H1 (cell line): ENCODE data around the gene PDIA5. TPM values are rescaled to one million over a fixed set of nuclear protein-coding genes. Genes with fewer than 3 reads are reported as not detected.

Source experiments
- CTCF ChIA-PET: fragments of 300-600 bp; sonication (Branson Sonifier 250); formaldehyde crosslinking; loops from one replicate; lab custom pipeline; 2021; ENCODE audit not compliant: partially characterized antibody; lab: Charles Lee
- POLR2A ChIA-PET: fragments of 300-600 bp; sonication (Branson Sonifier 250); formaldehyde crosslinking; loops from one replicate; lab custom pipeline; 2021; ENCODE audit warnings: inconsistent platforms; ENCODE audit not compliant: partially characterized antibody; lab: Charles Lee
- DNase-seq, 2 experiments: peaks; one replicate each; pipeline versions ENCODE4 v3.0.0 to v3.0.0-alpha.2; 2010 to 2022; ENCODE audit warnings: low spot score in 2 of 2, low read depth in 1 of 2, mixed read lengths in 1 of 2
- FAIRE-seq: peaks from 2 replicates; lab custom pipeline; 2011; peaks lifted over from hg19 to GRCh38; lab: Jason Lieb, UNC
- H2AFZ ChIP-seq: 2 replicates; pipeline ENCODE4 v1.8.1; 2012; ENCODE audit warnings: low read length, inconsistent platforms
- H2AK5ac ChIP-seq: 2 replicates; pipeline ENCODE4 v1.6.1; 2013; ENCODE audit warnings: low read depth, low read length
- H2BK120ac ChIP-seq: replicated peaks from 2 replicates; pipeline ENCODE3; 2013; ENCODE audit warnings: low read depth, low read length, inconsistent platforms
- H2BK12ac ChIP-seq: 2 replicates; pipeline ENCODE4 v1.6.1; 2013; ENCODE audit warnings: low read depth, low read length
- H2BK15ac ChIP-seq: 2 replicates; pipeline ENCODE4 v1.6.1; 2013; ENCODE audit warnings: low read length
- H2BK20ac ChIP-seq: 2 replicates; pipeline ENCODE4 v1.6.1; 2013; ENCODE audit warnings: low read length
- H2BK5ac ChIP-seq: 2 replicates; pipeline ENCODE4 v1.6.1; 2013; ENCODE audit warnings: low read depth, low read length
- H3K14ac ChIP-seq: 2 replicates; pipeline ENCODE4 v1.6.1; 2013; ENCODE audit warnings: inconsistent platforms; ENCODE audit not compliant: insufficient read length
- H3K18ac ChIP-seq: 2 replicates; pipeline ENCODE4 v1.6.1; 2013; ENCODE audit warnings: low read length; ENCODE audit errors: extremely low read depth
- H3K23ac ChIP-seq: 2 replicates; pipeline ENCODE4 v1.6.1; 2013; ENCODE audit warnings: inconsistent platforms; ENCODE audit not compliant: insufficient read length
- H3K23me2 ChIP-seq: 2 replicates; pipeline ENCODE4 v1.6.1; 2013; ENCODE audit warnings: low read depth, low read length
- H3K27ac ChIP-seq: 2 replicates; pipeline ENCODE4 v1.6.1; 2011; ENCODE audit warnings: low read depth, low read length, inconsistent platforms
- H3K27me3 ChIP-seq, 4 experiments: replicated peaks in 1 of 4; 1 replicate in 1 of 4; 2 replicates in 3 of 4; pipeline versions ENCODE4 v1.6.1 to v1.8.1; 2011 to 2013; ENCODE audit warnings: low read length in 3 of 4, mild to moderate bottlenecking in 3 of 4, inconsistent platforms in 2 of 4, mixed read lengths in 2 of 4, moderate library complexity in 1 of 4; ENCODE audit not compliant: control insufficient read depth in 3 of 4, insufficient read depth in 3 of 4; ENCODE audit errors: extremely low read depth in 1 of 4
- H3K36me3 ChIP-seq, 4 experiments: 2 replicates each; pipeline versions ENCODE4 v1.6.1 to v1.8.1; 2011 to 2013; ENCODE audit warnings: mild to moderate bottlenecking in 4 of 4, low read length in 3 of 4, moderate library complexity in 2 of 4, control low read depth in 1 of 4, inconsistent platforms in 1 of 4; ENCODE audit not compliant: insufficient read depth in 4 of 4, control insufficient read depth in 2 of 4
- H3K4ac ChIP-seq: replicated peaks from 2 replicates; pipeline ENCODE3; 2013; ENCODE audit warnings: low read length, low read depth, mixed read lengths, inconsistent platforms; ENCODE audit not compliant: insufficient read length
- H3K4me1 ChIP-seq, 4 experiments: replicated peaks in 1 of 4; 1 replicate in 1 of 4; 2 replicates in 3 of 4; pipeline versions ENCODE4 v1.6.1 to v1.8.1; 2011 to 2013; ENCODE audit warnings: low read length in 3 of 4, inconsistent platforms in 2 of 4, mixed read lengths in 1 of 4; ENCODE audit not compliant: insufficient read depth in 4 of 4, control insufficient read depth in 3 of 4
- H3K4me2 ChIP-seq, 2 experiments: 2 replicates each; pipeline versions ENCODE4 v1.6.1 to v1.8.1; 2011 to 2013; ENCODE audit warnings: low read depth in 2 of 2, low read length in 2 of 2, control low read depth in 1 of 2, inconsistent platforms in 1 of 2, mild to moderate bottlenecking in 1 of 2; ENCODE audit not compliant: insufficient read depth in 1 of 2
- H3K4me3 ChIP-seq, 4 experiments: fragments of 200-600, 300-600 bp in 1 of 4; sonication (generic), shearing (Covaris generic), sonication (Bioruptor Twin) in 1 of 4; 2 replicates each; pipeline versions ENCODE4 v1.5.1 to v1.8.1; 2011 to 2016; ENCODE audit warnings: low read length in 4 of 4, low read depth in 3 of 4, control low read depth in 2 of 4, inconsistent platforms in 2 of 4, mild to moderate bottlenecking in 2 of 4, mixed read lengths in 1 of 4, moderate library complexity in 1 of 4; ENCODE audit not compliant: insufficient read depth in 2 of 4; ENCODE audit errors: extremely low read depth in 1 of 4
- H3K56ac ChIP-seq: replicated peaks from 2 replicates; pipeline ENCODE3; 2013; ENCODE audit warnings: low read depth, mild to moderate bottlenecking, mixed read lengths, low read length, inconsistent platforms; ENCODE audit not compliant: insufficient read length
- H3K79me1 ChIP-seq: 2 replicates; pipeline ENCODE4 v1.6.1; 2013; ENCODE audit warnings: low read depth, low read length, control low read depth
- H3K79me2 ChIP-seq, 2 experiments: 2 replicates each; pipeline versions ENCODE4 v1.6.1 to v1.8.1; 2012 to 2013; ENCODE audit warnings: low read length in 2 of 2, mild to moderate bottlenecking in 2 of 2, inconsistent platforms in 1 of 2; ENCODE audit not compliant: insufficient read depth in 2 of 2, control insufficient read depth in 1 of 2
- H3K9ac ChIP-seq, 4 experiments: replicated peaks in 1 of 4; 1 replicate in 1 of 4; 2 replicates in 3 of 4; pipeline versions ENCODE4 v1.6.1 to v1.8.1; 2011 to 2013; ENCODE audit warnings: low read depth in 3 of 4, low read length in 3 of 4, control low read depth in 2 of 4, mild to moderate bottlenecking in 2 of 4, moderate library complexity in 2 of 4, inconsistent platforms in 1 of 4; ENCODE audit errors: extremely low read depth in 1 of 4
- H3K9me3 ChIP-seq, 2 experiments: 2 replicates each; pipeline versions ENCODE4 v1.6.1 to v1.8.1; 2012 to 2013; ENCODE audit warnings: mild to moderate bottlenecking in 2 of 2, moderate library complexity in 2 of 2, control low read depth in 1 of 2, inconsistent platforms in 1 of 2, low read depth in 1 of 2, low read length in 1 of 2, mixed read lengths in 1 of 2; ENCODE audit not compliant: insufficient read depth in 2 of 2
- H4K20me1 ChIP-seq, 2 experiments: replicated peaks in 1 of 2; 2 replicates each; pipeline versions ENCODE3 to v1.8.1; 2011 to 2013; ENCODE audit warnings: inconsistent platforms in 2 of 2, low read length in 2 of 2, mild to moderate bottlenecking in 1 of 2; ENCODE audit not compliant: insufficient read depth in 2 of 2, control insufficient read depth in 1 of 2
- H4K5ac ChIP-seq: 2 replicates; pipeline ENCODE4 v1.6.1; 2013; ENCODE audit warnings: low read length, low read depth, mixed read lengths, inconsistent platforms; ENCODE audit not compliant: insufficient read length
- H4K8ac ChIP-seq: 2 replicates; pipeline ENCODE4 v1.8.0; 2013; ENCODE audit warnings: mild to moderate bottlenecking, moderate library complexity, low read length, inconsistent platforms; ENCODE audit not compliant: insufficient read depth; ENCODE audit errors: extremely low read depth
- H4K91ac ChIP-seq: replicated peaks from 2 replicates; pipeline ENCODE3; 2013; ENCODE audit warnings: low read length, mixed read lengths, inconsistent platforms; ENCODE audit not compliant: insufficient read length
- ATF2 ChIP-seq: IDR thresholded peaks from 2 replicates; pipeline ENCODE4 v1.6.1; 2012; ENCODE audit warnings: low read length, inconsistent platforms
- CTBP2 ChIP-seq: IDR thresholded peaks from 2 replicates; pipeline ENCODE4 v1.7.0; 2011; ENCODE audit warnings: borderline replicate concordance, mild to moderate bottlenecking, moderate library complexity, mixed read lengths, low read length; ENCODE audit not compliant: insufficient read depth, insufficient read length
- EZH2 ChIP-seq: fragments of 200-600 bp; sonication (generic); IDR thresholded peaks from 2 replicates; pipeline ENCODE4 v1.7.1; 2012; ENCODE audit warnings: low read depth, mild to moderate bottlenecking, moderate library complexity, low read length, inconsistent platforms; ENCODE audit not compliant: severe bottlenecking
- GABPA ChIP-seq: IDR thresholded peaks from 2 replicates; pipeline ENCODE4 v1.6.1; 2011; ENCODE audit warnings: mild to moderate bottlenecking, low read length, moderate library complexity, borderline replicate concordance; ENCODE audit not compliant: insufficient read depth
- MAX ChIP-seq: IDR thresholded peaks from 2 replicates; pipeline ENCODE4 v1.6.1; 2012; ENCODE audit warnings: inconsistent platforms
- NANOG ChIP-seq: IDR thresholded peaks from 2 replicates; pipeline ENCODE4 v1.6.1; 2011; ENCODE audit warnings: low read length, low read depth, mild to moderate bottlenecking, inconsistent platforms; ENCODE audit not compliant: insufficient read depth, poor library complexity, severe bottlenecking
- POU5F1 ChIP-seq: IDR thresholded peaks from 2 replicates; pipeline ENCODE4 v1.6.1; 2011; ENCODE audit warnings: low read depth, mild to moderate bottlenecking, low read length, moderate library complexity
- RFX5 ChIP-seq: IDR thresholded peaks from 2 replicates; pipeline ENCODE4 v1.6.1; 2011; ENCODE audit warnings: low read depth, low read length, improper control_type of control experiment, borderline replicate concordance
- SUZ12 ChIP-seq: fragments of 200-600 bp; sonication (generic); IDR thresholded peaks from 2 replicates; pipeline ENCODE4 v1.6.1; 2012; ENCODE audit warnings: mild to moderate bottlenecking, inconsistent platforms, low read length, moderate library complexity, mixed read lengths
- USF2 ChIP-seq: IDR thresholded peaks from 2 replicates; pipeline ENCODE4 v1.6.1; 2011; ENCODE audit warnings: low read length, improper control_type of control experiment
- WGBS, 2 experiments: shearing (Covaris generic) in 1 of 2; methylation state at CpG; one replicate each; pipeline versions ENCODE4 v1.1.6 to v1.1.7; 2013 to 2015; ENCODE audit warnings: low lambda C conversion rate in 2 of 2, mixed read lengths in 2 of 2, inconsistent platforms in 1 of 2, low coverage in 1 of 2, missing lambda C conversion rate in 1 of 2; ENCODE audit not compliant: insufficient replicate concordance in 2 of 2, insufficient coverage in 1 of 2, insufficient read length in 1 of 2; ENCODE audit errors: extremely low coverage in 1 of 2, missing lambda C conversion rate in 1 of 2; 5-methylcytosine and 5-hydroxymethylcytosine counted together
- polyA plus RNA-seq, 7 experiments: library from polyadenylated mRNA; depleted of rRNA in 3 of 7; stranded (reverse) in 5 of 7; unstranded in 2 of 7; fragments of >200 nt in 5 of 7; fragments of 200-250 nt in 2 of 7; gene quantifications; 1 replicate in 5 of 7; 2 replicates in 1 of 7; 4 replicates in 1 of 7; pipeline versions ENCODE4 v1.2.1 to v1.2.3, GENCODE V29; 2011 to 2013; ENCODE audit warnings: missing spikeins in 2 of 7, mixed read lengths in 2 of 7
- total RNA-seq: library from RNA; stranded (reverse); fragmentation: NEBNext Ultra II Directional; extraction: Animal tissue kit (Norgen Biotek cat#: 25700); gene quantifications from 2 replicates; pipeline ENCODE4 v1.2.1, GENCODE V29; 2021

Gene PDIA5
- total and polyA plus RNA-seq, 2 of the 8 experiments (the other 6 are each of a cell fraction or from before 2014, with no cell fraction given), result 18.2 to 32.8 TPM

GRCh38 chr3:123165163-123165562 lies 98.3 kb downstream of the PDIA5 start:
- Histone ChIP-seq H3K9me3 (0 out of 4 replicates have a peak, but pooled peaks cover 0 to 2% of the 10 kb centered on the region in 2 experiments), H4K91ac (no peak overlapping the region), H2BK5ac (no peak overlapping the region), H3K27me3 (no peaks in the 10 kb centered on the region), H3K56ac (no peak overlapping the region), H3K4me3 (no peak overlapping the region), H3K4ac (no peak overlapping the region), H3K4me2 (no peak overlapping the region), H2BK15ac (no peak overlapping the region), H3K79me1 (no peaks in the 10 kb centered on the region), H2BK12ac (no peak overlapping the region), H3K36me3 (peaks cover 0 to 20% (median 11%) of the 10 kb centered on the region in 4 experiments; a peak in 5 of 8 replicates), H3K23me2 (no peaks in the 10 kb centered on the region), H2AK5ac (no peak overlapping the region), H3K27ac (no peak overlapping the region), H4K5ac (no peak overlapping the region), H4K20me1 (no peaks in the 10 kb centered on the region), H2BK120ac (no peak overlapping the region), H3K18ac (no peak overlapping the region), H2BK20ac (no peak overlapping the region), H3K9ac (no peak overlapping the region), H3K79me2 (no peaks in the 10 kb centered on the region), H3K23ac (no peak overlapping the region), H3K4me1 (no peaks in the 10 kb centered on the region), H4K8ac (no peak overlapping the region), H3K14ac (no peak overlapping the region), H2AFZ (no peak overlapping the region)
- FAIRE-seq (no peak), DNase-seq (no peak)
- ChIA-PET CTCF (interaction anchor here (0.9 kb wide), 1 partner anchor 395 kb away, joined by 4 read pairs; no protein-coding TSS in a partner anchor), POLR2A (no interaction called here)
- 95% methylated on average over 1 of the region's 1 CpG; no CpG with 5 or more reads in 1 of the 2 experiments for WGBS, 2 experiments
- TF ChIP-seq POU5F1 (no peak), EZH2 (no peak), CTBP2 (no peak), ATF2 (no peak), SUZ12 (no peak), NANOG (no peak), USF2 (no peak), RFX5 (no peak), GABPA (no peak), MAX (no peak)
